Measurements from ENCODE around the gene B3GALT5. TPM values are rescaled to one million over a fixed set of nuclear protein-coding genes. Genes with fewer than 3 reads are reported as not detected.

The B3GALT5 gene
- total RNA-seq, 1 experiment from 2014 or later = 0.09 TPM

- Histone ChIP-seq H3K9me2 (ENCODE audit: insufficient read depth) (no peaks in the 10 kb centered on the region), H3K27ac (no peak overlapping the region), H3K36me3 (ENCODE audit: low read depth) (no peaks in the 10 kb centered on the region), H2AFZ (no peak overlapping the region), H3K9me3 (ENCODE audit: insufficient read depth, low read depth) (no peaks in the 10 kb centered on the region), H4K20me1 (ENCODE audit: insufficient read depth) (no peaks in the 10 kb centered on the region), H3K4me3 (no peak overlapping the region), H3K27me3 (ENCODE audit: insufficient read depth, low read depth) (peaks cover 7% of the 10 kb centered on the region; the same call in 1 of the 2 replicates), H3F3A (ENCODE audit: insufficient read depth, low read depth) (no peaks in the 10 kb centered on the region), H3K4me1 (replicated peaks; ENCODE audit: insufficient read depth) (no peaks in the 10 kb centered on the region), H3K4me2 (no peak overlapping the region), H3K79me2 (ENCODE audit: low read depth) (no peaks in the 10 kb centered on the region)
- no peak for TF ChIP-seq CTCF (conservative IDR thresholded peaks at IDR 0.05)
- TF ChIP-seq EZH2 (IDR thresholded peaks at IDR 0.05; ENCODE audit: low read depth) = no peak
- intact Hi-C loops (cut with micrococcal nuclease; ENCODE audit: unreplicated experiment) = no loop called here
- no TSS peak for BruUV-seq (replicated peaks)
- CTCF ChIA-PET = no interaction called here
- no peak for DNase-seq
- POLR2A ChIA-PET (ENCODE audit: unreplicated experiment) = no interaction called here
Observed at GRCh38 chr21:39685236-39685635, 72.5 kb downstream of the B3GALT5 start.

- Histone ChIP-seq H3K27me3 (ENCODE audit: insufficient read depth, low read depth) (peaks cover 7% of the 10 kb centered on the region; the same call in 1 of the 2 replicates), H3K27ac (no peak overlapping the region), H3K9me3 (ENCODE audit: insufficient read depth, low read depth) (no peaks in the 10 kb centered on the region), H3K4me2 (no peak overlapping the region), H3K4me3 (no peak overlapping the region), H3K9me2 (ENCODE audit: insufficient read depth) (no peaks in the 10 kb centered on the region), H2AFZ (no peak overlapping the region), H3F3A (ENCODE audit: insufficient read depth, low read depth) (no peaks in the 10 kb centered on the region), H3K36me3 (ENCODE audit: low read depth) (no peaks in the 10 kb centered on the region), H3K4me1 (replicated peaks; ENCODE audit: insufficient read depth) (no peaks in the 10 kb centered on the region), H3K79me2 (ENCODE audit: low read depth) (no peaks in the 10 kb centered on the region), H4K20me1 (ENCODE audit: insufficient read depth) (no peaks in the 10 kb centered on the region)
- no peak for DNase-seq
- intact Hi-C loops (cut with micrococcal nuclease; ENCODE audit: unreplicated experiment) = no loop called here
- BruUV-seq (replicated peaks) = no TSS peak
- CTCF ChIA-PET = no interaction called here
- POLR2A ChIA-PET (ENCODE audit: unreplicated experiment) = no interaction called here
- TF ChIP-seq EZH2 (IDR thresholded peaks at IDR 0.05; ENCODE audit: low read depth) (no peak), CTCF (conservative IDR thresholded peaks at IDR 0.05) (no peak)
Observed at GRCh38 chr21:39685991-39686390, 73.3 kb downstream of the B3GALT5 start.

GRCh38 chr21:39686646-39687468, 74.1 kb downstream of the B3GALT5 start:
- Histone ChIP-seq H3K4me3 (no peak overlapping the region), H4K20me1 (ENCODE audit: insufficient read depth) (no peaks in the 10 kb centered on the region), H3K36me3 (ENCODE audit: low read depth) (no peaks in the 10 kb centered on the region), H3K79me2 (ENCODE audit: low read depth) (no peaks in the 10 kb centered on the region), H3K9me3 (ENCODE audit: insufficient read depth, low read depth) (no peaks in the 10 kb centered on the region), H3K27ac (no peak overlapping the region), H3K4me2 (no peak overlapping the region), H3K9me2 (ENCODE audit: insufficient read depth) (no peaks in the 10 kb centered on the region), H3K27me3 (ENCODE audit: insufficient read depth, low read depth) (peaks cover 7% of the 10 kb centered on the region; the same call in 1 of the 2 replicates), H2AFZ (no peak overlapping the region), H3K4me1 (replicated peaks; ENCODE audit: insufficient read depth) (no peaks in the 10 kb centered on the region), H3F3A (ENCODE audit: insufficient read depth, low read depth) (no peaks in the 10 kb centered on the region)
- no TSS peak for BruUV-seq (replicated peaks)
- ChIA-PET POLR2A (ENCODE audit: unreplicated experiment) (no interaction called here), CTCF (no interaction called here)
- intact Hi-C loops (cut with micrococcal nuclease; ENCODE audit: unreplicated experiment) = no loop called here
- DNase-seq = no peak
- no peak for TF ChIP-seq EZH2 (IDR thresholded peaks at IDR 0.05; ENCODE audit: low read depth)
- no peak for TF ChIP-seq CTCF (conservative IDR thresholded peaks at IDR 0.05)

All from PC-9 (cell line).